ENCODE data around the gene TMEM253.

- TF ChIP-seq EP300 (IDR thresholded peaks at IDR 0.05) (no peak), POLR2AphosphoS5 (IDR thresholded peaks at IDR 0.05) (no peak), CTCF (IDR thresholded peaks at IDR 0.05) (peak; percentile 41 to 68 (median 58))
Measured at GRCh38 chr14:21068521-21069387, 32.1 kb upstream of the TMEM253 start.
